MV-4-11 (cell line): ENCODE measurements around the gene C1QTNF3.

Source experiments
- DNase-seq: peaks from one replicate; lab custom pipeline; 2025; lab: John Stamatoyannopoulos, UW

C1QTNF3 gene

GRCh38 chr5:33997331-33997983 is 45.6 kb downstream of the C1QTNF3 start:
- DNase-seq: peak; percentile 68

GRCh38 chr5:33995865-33996264 is 47.1 kb downstream of the C1QTNF3 start:
- DNase-seq: peak; percentile 11

GRCh38 chr5:33994845-33995244 is 48.2 kb downstream of the C1QTNF3 start:
- no peak for DNase-seq

GRCh38 chr5:33992864-33993263 is 50.1 kb downstream of the C1QTNF3 start:
- no peak for DNase-seq

GRCh38 chr5:33985447-33985846 is 57.6 kb downstream of the C1QTNF3 start:
- DNase-seq: no peak

- DNase-seq: no peak
These were observed 58.3 kb downstream of the C1QTNF3 start, which contains the start of gene SLC45A2 for GRCh38 chr5:33984671-33985124. SLC45A2 (minus strand) TSS chr5:33984693; CDS start chr5:33984583, 110 bp downstream.

- no peak for DNase-seq
These were observed 58.8 kb downstream of the C1QTNF3 start for GRCh38 chr5:33984178-33984577.

- no peak for DNase-seq
These were observed 61.4 kb downstream of the C1QTNF3 start for GRCh38 chr5:33981408-33982162.

- no peak for DNase-seq
These were observed 63.0 kb downstream of the C1QTNF3 start for GRCh38 chr5:33980030-33980429.

GRCh38 chr5:33978306-33978705 is 64.7 kb downstream of the C1QTNF3 start:
- no peak for DNase-seq

- no peak for DNase-seq
These were observed 66.7 kb downstream of the C1QTNF3 start for GRCh38 chr5:33976307-33976706.

- DNase-seq: no peak
These were observed 67.2 kb downstream of the C1QTNF3 start for GRCh38 chr5:33975852-33976251.

GRCh38 chr5:33973271-33973670 is 69.7 kb downstream of the C1QTNF3 start:
- no peak for DNase-seq

- DNase-seq: peak; percentile 41
These were observed 73.2 kb downstream of the C1QTNF3 start for GRCh38 chr5:33969572-33970452.

GRCh38 chr5:33968211-33969005 is 74.6 kb downstream of the C1QTNF3 start:
- no peak for DNase-seq
